HepG2 (cell line): ENCODE results near the gene CXCL3.

ENCODE experiments used
- CTCF ChIP-seq: sonication (generic); formaldehyde crosslinking; IDR thresholded peaks from 2 replicates; pipeline ENCODE4 v1.5.0; 2020; ENCODE audit warnings: mild to moderate bottlenecking, missing genetic modification reagents, moderate library complexity
- GTF2F1 ChIP-seq: fragments of 150-350 bp; IDR thresholded peaks from 2 replicates; pipeline ENCODE4 v1.6.1; 2014; ENCODE audit warnings: low read length
- HNRNPH1 ChIP-seq: fragments of 200-400 bp; formaldehyde crosslinking; optimal IDR thresholded peaks from 2 replicates; pipeline ENCODE3; 2017; ENCODE audit warnings: mild to moderate bottlenecking, low read depth, low read length
- HOXA9 ChIP-seq: sonication (generic); formaldehyde crosslinking; IDR thresholded peaks from 2 replicates; pipeline ENCODE4 v1.8.1; 2022; ENCODE audit warnings: missing genetic modification reagents, mild to moderate bottlenecking, moderate library complexity, borderline replicate concordance
- PBX2 ChIP-seq: IDR thresholded peaks from 2 replicates; pipeline ENCODE4 v1.6.1; 2016; ENCODE audit warnings: control low read depth
- POLR2A ChIP-seq, 2 experiments: IDR thresholded peaks; 2 replicates each; pipeline ENCODE4 v1.6.1; 2011; ENCODE audit warnings: low read depth in 2 of 2, low read length in 2 of 2, mild to moderate bottlenecking in 1 of 2, moderate library complexity in 1 of 2; ENCODE audit not compliant: insufficient read depth in 1 of 2
- REST ChIP-seq, 2 experiments: IDR thresholded peaks; 2 replicates each; pipeline ENCODE4 v1.6.1; 2011 to 2012; ENCODE audit warnings: low read length in 2 of 2, borderline replicate concordance in 1 of 2, low read depth in 1 of 2, mild to moderate bottlenecking in 1 of 2, moderate library complexity in 1 of 2
- SETDB1 ChIP-seq: sonication (generic); formaldehyde crosslinking; IDR thresholded peaks from 2 replicates; pipeline ENCODE4 v1.5.1; 2020; ENCODE audit warnings: missing genetic modification reagents, mild to moderate bottlenecking, borderline replicate concordance
- SRF ChIP-seq: IDR thresholded peaks from 2 replicates; pipeline ENCODE4 v1.6.1; 2011; ENCODE audit warnings: mild to moderate bottlenecking, low read depth, low read length, moderate library complexity
- ZBTB37 ChIP-seq: sonication (generic); formaldehyde crosslinking; IDR thresholded peaks from 2 replicates; pipeline ENCODE4 v1.4.0; 2020; ENCODE audit warnings: mild to moderate bottlenecking, missing genetic modification reagents
- ZNF652 ChIP-seq: IDR thresholded peaks from 2 replicates; pipeline ENCODE4 v1.6.1; 2016; ENCODE audit warnings: low read depth, borderline replicate concordance
- ZNF747 ChIP-seq: sonication (generic); formaldehyde crosslinking; IDR thresholded peaks from 2 replicates; pipeline ENCODE4 v1.8.1; 2023; ENCODE audit warnings: missing genetic modification reagents, mild to moderate bottlenecking, borderline replicate concordance
- ZNF768 ChIP-seq: sonication (generic); formaldehyde crosslinking; IDR thresholded peaks from 2 replicates; pipeline ENCODE4 v1.4.0; 2020; ENCODE audit warnings: missing genetic modification reagents

GRCh38 chr4:74032064-74032463, 6.4 kb downstream of the CXCL3 start:
- TF ChIP-seq PBX2 (CRISPR knock-in tag) (no peak), SRF (no peak), HNRNPH1 (no peak), POLR2A (IDR thresholded peaks at IDR 0.05; ENCODE audit: insufficient read depth in 1 of 2, low read depth in 2 of 2, low read length in 2 of 2) (no peak), CTCF (no peak), ZNF652 (CRISPR knock-in tag) (no peak), SETDB1 (no peak), REST (IDR thresholded peaks at IDR 0.05; ENCODE audit: borderline replicate concordance in 1 of 2, low read depth in 1 of 2, low read length in 2 of 2) (no peak), ZBTB37 (CRISPR knock-in tag) (no peak), ZNF747 (CRISPR knock-in tag) (no peak), HOXA9 (CRISPR knock-in tag) (no peak), ZNF768 (no peak), GTF2F1 (no peak)
